C4-2B (cell line): ENCODE data around the gene EGR4.

ENCODE experiments used
- CTCF ChIP-seq: fragments of 450-650 bp; conservative IDR thresholded peaks from 2 replicates; pipeline ENCODE4 v1.5.1; 2017; ENCODE audit warnings: mild to moderate bottlenecking
- ZFX ChIP-seq: fragments of 450-650 bp; IDR thresholded peaks from 2 replicates; pipeline ENCODE4 v1.6.1; 2017

GRCh38 chr2:73294239-73294638 lies 891 bp upstream of the EGR4 start:
- TF ChIP-seq CTCF (no peak), ZFX (no peak)
